ENCODE results near the gene PIGK. TPM values are rescaled to one million over a fixed set of nuclear protein-coding genes. Genes with fewer than 3 reads are reported as not detected.

The PIGK gene
- total and polyA plus RNA-seq, 2 donors (not counting 1 experiment from before 2014, with no cell fraction given), result 3.1 to 14.9 TPM

- H3K9me3 Mint-ChIP-seq (ENCODE audit: insufficient read depth), result no peaks in the 10 kb centered on the region
- Histone ChIP-seq H3K27me3 (replicated peaks in 1 of 4; ENCODE audit: control extremely low read depth in 1 of 4, control insufficient read depth in 3 of 4, insufficient read depth in 4 of 4, low read length in 3 of 4) (no peaks in the 10 kb centered on the region), H3K9me3 (ENCODE audit: control extremely low read depth in 1 of 3, control insufficient read depth in 2 of 3, insufficient read depth in 1 of 3, low read length in 2 of 3) (no peaks in the 10 kb centered on the region), H3K4me2 (replicated peaks; ENCODE audit: low read depth, low read length, poor library complexity, severe bottlenecking) (no peak overlapping the region), H3K4me3 (ENCODE audit: control extremely low read depth in 1 of 5, extremely low read depth in 1 of 5, insufficient read depth in 1 of 5, low read depth in 2 of 5, low read length in 4 of 5) (no peak overlapping the region), H3K36me3 (replicated peaks in 1 of 2; ENCODE audit: control extremely low read depth in 1 of 2, control insufficient read depth in 1 of 2, extremely low read depth in 1 of 2, insufficient read depth in 2 of 2, low read length in 1 of 2) (no peaks in the 10 kb centered on the region), H2AFZ (ENCODE audit: insufficient read depth, low read depth, low read length, poor library complexity, severe bottlenecking) (no peak overlapping the region), H3K27ac (ENCODE audit: low read length in 2 of 2) (no peak overlapping the region), H4K20me1 (ENCODE audit: control insufficient read depth, insufficient read depth, low read length, poor library complexity, severe bottlenecking) (no peaks in the 10 kb centered on the region), H3K9ac (ENCODE audit: low read length) (no peak overlapping the region), H3K4me1 (ENCODE audit: control insufficient read depth in 2 of 2, insufficient read depth in 2 of 2, low read length in 2 of 2) (no peaks in the 10 kb centered on the region), H3K79me2 (ENCODE audit: control insufficient read depth, insufficient read depth, low read length) (no peaks in the 10 kb centered on the region)
- no peak overlapping the region for H3K4me3 Mint-ChIP-seq
- peaks cover 12% of the 10 kb centered on the region for H3K27me3 Mint-ChIP-seq
- H3K27ac Mint-ChIP-seq, result no peak overlapping the region
- CTCF ChIA-PET, result no interaction called here
- POLR2A ChIA-PET, result no interaction called here
- DNase-seq, result no peak
- intact Hi-C loops (cut with micrococcal nuclease), result no loop called here
- no peaks in the 10 kb centered on the region for H3K4me1 Mint-ChIP-seq
- TF ChIP-seq EZH2 (IDR thresholded peaks at IDR 0.05; ENCODE audit: borderline replicate concordance, insufficient read depth, low read depth, low read length, poor library complexity, severe bottlenecking) (no peak), CTCF (IDR thresholded peaks at IDR 0.05) (no peak)
- ATAC-seq (ENCODE audit: low read depth), result no peak
- WGBS (ENCODE audit: insufficient coverage), result 92% methylated on average over 1 of the region's 1 CpG
Observed at GRCh38 chr1:77265180-77265579, 46.0 kb upstream of the PIGK start.

GRCh38 chr1:77263708-77264107 lies 44.5 kb upstream of the PIGK start:
- no peaks in the 10 kb centered on the region for H3K36me3 ChIP-seq (replicated peaks in 1 of 2; ENCODE audit: control extremely low read depth in 1 of 2, control insufficient read depth in 1 of 2, extremely low read depth in 1 of 2, insufficient read depth in 2 of 2, low read length in 1 of 2)
- CTCF ChIA-PET, result no interaction called here
- no peaks in the 10 kb centered on the region for H4K20me1 ChIP-seq (ENCODE audit: control insufficient read depth, insufficient read depth, low read length, poor library complexity, severe bottlenecking)
- Mint-ChIP-seq H3K4me3 (no peak overlapping the region), H3K27ac (no peak overlapping the region), H3K4me1 (no peaks in the 10 kb centered on the region), H3K27me3 (peaks cover 12% of the 10 kb centered on the region), H3K9me3 (ENCODE audit: insufficient read depth) (no peaks in the 10 kb centered on the region)
- intact Hi-C loops (cut with micrococcal nuclease), result no loop called here
- H3K9ac ChIP-seq (ENCODE audit: low read length), result no peak overlapping the region
- no peaks in the 10 kb centered on the region for H3K4me1 ChIP-seq (ENCODE audit: control insufficient read depth in 2 of 2, insufficient read depth in 2 of 2, low read length in 2 of 2)
- no peaks in the 10 kb centered on the region for H3K79me2 ChIP-seq (ENCODE audit: control insufficient read depth, insufficient read depth, low read length)
- no peak overlapping the region for H2AFZ ChIP-seq (ENCODE audit: insufficient read depth, low read depth, low read length, poor library complexity, severe bottlenecking)
- DNase-seq (no peak), ATAC-seq (ENCODE audit: low read depth) (no peak)
- no peak for TF ChIP-seq EZH2 (IDR thresholded peaks at IDR 0.05; ENCODE audit: borderline replicate concordance, insufficient read depth, low read depth, low read length, poor library complexity, severe bottlenecking)
- POLR2A ChIA-PET, result no interaction called here
- no peak overlapping the region for H3K4me3 ChIP-seq (ENCODE audit: control extremely low read depth in 1 of 5, extremely low read depth in 1 of 5, insufficient read depth in 1 of 5, low read depth in 2 of 5, low read length in 4 of 5)
- H3K9me3 ChIP-seq (ENCODE audit: control extremely low read depth in 1 of 3, control insufficient read depth in 2 of 3, insufficient read depth in 1 of 3, low read length in 2 of 3), result no peaks in the 10 kb centered on the region
- H3K27me3 ChIP-seq (replicated peaks in 1 of 4; ENCODE audit: control extremely low read depth in 1 of 4, control insufficient read depth in 3 of 4, insufficient read depth in 4 of 4, low read length in 3 of 4), result no peaks in the 10 kb centered on the region
- WGBS (ENCODE audit: insufficient coverage), result no CpG with 5 or more reads among the region's 1 CpG
- H3K27ac ChIP-seq (ENCODE audit: low read length in 2 of 2), result no peak overlapping the region
- no peak overlapping the region for H3K4me2 ChIP-seq (replicated peaks; ENCODE audit: low read depth, low read length, poor library complexity, severe bottlenecking)

Data from B cell (primary cell).